T-helper 2 cell treated with Interferon-gamma antibody and Interleukin-4, amounts not matched to agents 5 μg/mL and 100 μg/mL, for 36 hours (primary cell): ENCODE measurements around the gene MADD.

ENCODE experiments used
- DNase-seq: peaks from one replicate; pipeline ENCODE4 v3.0.0; 2021; ENCODE audit warnings: low spot score
- H3K27ac Mint-ChIP-seq: one replicate; pipeline ENCODE4 v1.8.0; 2021; ENCODE audit warnings: mild to moderate bottlenecking, mixed read lengths
- H3K27me3 Mint-ChIP-seq: one replicate; pipeline ENCODE4 v1.8.0; 2021; ENCODE audit warnings: low read depth, mixed read lengths
- H3K36me3 Mint-ChIP-seq: one replicate; pipeline ENCODE4 v1.8.0; 2021; ENCODE audit warnings: low read depth, mixed read lengths
- H3K4me1 Mint-ChIP-seq: one replicate; pipeline ENCODE4 v1.8.0; 2021; ENCODE audit warnings: low read depth, mixed read lengths
- H3K4me3 Mint-ChIP-seq: one replicate; pipeline ENCODE4 v1.8.0; 2022; ENCODE audit warnings: mild to moderate bottlenecking, moderate library complexity, mixed read lengths
- H3K9me3 Mint-ChIP-seq: one replicate; pipeline ENCODE4 v1.8.0; 2021; ENCODE audit warnings: mixed read lengths

The MADD gene

DNA sequence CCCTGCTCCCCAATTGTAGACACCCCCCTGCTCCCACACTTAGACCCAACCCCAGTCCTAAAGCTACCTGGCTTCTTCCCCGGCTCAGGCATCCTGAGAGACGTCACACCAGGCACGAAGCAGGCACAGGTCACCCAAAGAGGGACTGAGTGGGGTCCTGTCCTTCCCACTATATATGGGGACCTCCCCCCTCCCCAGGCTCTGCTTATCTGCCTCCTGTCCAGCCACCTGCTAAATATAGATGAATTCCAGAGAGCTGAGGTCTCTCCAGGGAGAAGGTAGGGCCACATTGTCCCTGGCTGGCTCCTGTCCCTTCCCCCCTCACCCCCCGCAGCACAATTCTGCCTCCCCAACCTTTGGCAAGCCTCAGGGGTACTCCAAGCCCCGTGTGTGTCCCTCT is 82.6 kb downstream of the MADD start, which contains the start of gene MYBPC3:
MYBPC3 (minus strand) TSS at position 147 of the 400 bp plus-strand sequence; CDS start at position 92, 55 bp downstream.
- Mint-ChIP-seq H3K27me3 (no peaks in the 10 kb centered on the region), H3K4me3 (no peak within 1 kb of the TSS), H3K36me3 (no peaks in the 10 kb centered on the region), H3K4me1 (no peaks in the 10 kb centered on the region), H3K9me3 (no peaks in the 10 kb centered on the region), H3K27ac (no peak within 1 kb of the TSS)
- DNase-seq, result no peak

DNA sequence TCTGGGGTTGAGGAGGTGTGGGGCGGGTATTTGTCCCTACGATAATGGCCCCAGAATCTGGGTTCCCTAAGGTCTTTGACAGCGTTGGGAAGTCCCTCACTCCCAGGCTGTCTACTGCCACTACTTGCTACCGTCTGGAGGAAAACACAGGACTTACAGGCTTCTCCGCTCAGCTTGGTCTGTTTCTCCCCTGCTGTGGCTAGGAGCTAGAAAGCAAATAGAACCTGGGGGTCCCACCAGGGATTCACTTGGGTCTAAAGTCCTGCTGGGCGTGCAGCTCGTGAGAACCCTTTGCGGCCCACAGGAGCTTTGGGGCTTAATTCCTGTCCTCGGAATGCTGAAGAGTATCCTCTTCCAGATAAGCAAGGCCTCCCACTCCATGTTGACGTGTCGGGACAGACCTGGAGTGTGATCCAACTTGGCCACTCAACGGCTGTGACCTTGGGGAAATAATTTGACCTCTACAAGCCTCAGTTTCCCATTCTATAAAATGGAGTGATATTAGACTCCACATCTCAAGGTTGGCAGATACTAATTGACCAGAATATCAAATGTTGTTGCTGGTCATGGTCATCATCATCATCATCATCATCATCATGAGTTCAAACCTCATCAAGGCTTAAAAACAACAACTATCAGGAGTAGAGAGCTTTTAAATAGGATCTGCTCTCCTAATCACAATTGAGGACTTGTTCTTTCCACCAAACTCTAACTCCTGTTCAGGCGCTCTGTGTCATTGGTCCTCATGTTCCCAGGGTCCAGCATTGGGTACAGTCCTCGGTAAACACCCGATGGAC is 84.2 kb downstream of the MADD start:
- Mint-ChIP-seq H3K27ac (no peak overlapping the region), H3K4me1 (peaks cover under 1% of the 10 kb centered on the region), H3K36me3 (no peaks in the 10 kb centered on the region), H3K4me3 (no peak overlapping the region), H3K27me3 (no peaks in the 10 kb centered on the region), H3K9me3 (no peaks in the 10 kb centered on the region)
- DNase-seq, result no peak

DNA sequence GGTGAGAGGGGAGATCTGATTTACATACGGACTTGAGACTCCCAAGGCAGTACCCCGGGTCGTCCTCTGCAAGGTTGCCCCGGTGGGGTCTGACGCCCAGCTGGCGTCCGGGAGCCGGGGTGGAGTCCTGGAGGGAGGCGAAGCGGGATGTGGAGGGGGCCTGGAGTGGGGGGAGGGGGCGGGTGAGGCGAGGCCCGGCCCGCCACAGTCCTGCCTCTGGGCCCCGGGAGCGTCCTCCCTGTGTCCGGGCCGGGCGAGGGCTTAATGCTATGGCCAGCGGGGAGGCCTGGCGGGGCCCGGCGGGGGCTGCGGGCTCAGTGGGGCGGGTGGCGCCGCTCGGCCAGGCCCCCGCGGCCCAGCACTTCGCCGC is 85.0 kb downstream of the MADD start:
- Mint-ChIP-seq H3K27ac (no peak overlapping the region), H3K36me3 (no peaks in the 10 kb centered on the region), H3K4me3 (no peak overlapping the region), H3K27me3 (no peaks in the 10 kb centered on the region), H3K4me1 (peaks cover 7% of the 10 kb centered on the region), H3K9me3 (no peaks in the 10 kb centered on the region)
- no peak for DNase-seq

DNA sequence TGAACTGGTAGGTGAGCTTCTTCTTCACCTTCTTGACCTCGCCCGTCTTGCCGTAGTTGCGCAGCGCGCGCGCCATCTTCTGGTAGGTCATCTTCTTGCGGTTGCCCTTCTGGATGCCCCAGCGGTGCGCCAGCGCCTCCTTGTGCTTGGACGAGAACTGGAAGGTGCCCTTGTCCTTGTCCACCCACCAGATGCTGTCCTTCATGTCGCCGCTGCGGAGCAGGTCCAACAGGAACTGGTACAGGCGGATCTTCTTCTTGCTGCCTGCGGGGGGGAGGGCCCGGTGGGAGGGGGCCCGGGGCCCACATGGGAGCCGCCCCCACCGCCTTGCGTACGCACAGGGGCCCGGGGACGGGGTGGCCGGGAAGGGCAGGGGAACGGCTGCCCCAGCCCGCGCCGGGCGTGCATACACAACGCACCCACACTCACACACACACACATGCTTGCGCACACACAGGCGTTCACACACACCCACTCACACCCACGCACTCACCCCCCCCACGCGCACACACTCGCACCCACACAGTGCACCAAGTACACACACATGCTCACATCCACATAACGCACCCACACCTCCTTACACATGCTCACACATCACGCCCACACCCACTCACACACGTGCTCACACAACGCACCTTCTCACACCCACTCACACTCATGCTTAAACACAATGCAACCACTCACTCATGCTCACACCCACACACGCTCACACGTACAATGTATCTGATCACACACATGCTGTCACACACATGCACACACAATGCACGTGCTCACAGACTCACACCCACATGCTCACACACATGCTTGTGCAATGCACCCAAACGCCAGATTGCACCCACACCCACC is 85.6 kb downstream of the MADD start:
- H3K27me3 Mint-ChIP-seq, result no peaks in the 10 kb centered on the region
- no peak overlapping the region for H3K4me3 Mint-ChIP-seq
- H3K4me1 Mint-ChIP-seq, result peaks cover 7% of the 10 kb centered on the region
- H3K27ac Mint-ChIP-seq, result no peak overlapping the region
- DNase-seq, result peak; percentile 35
- H3K9me3 Mint-ChIP-seq, result no peaks in the 10 kb centered on the region
- no peaks in the 10 kb centered on the region for H3K36me3 Mint-ChIP-seq

DNA sequence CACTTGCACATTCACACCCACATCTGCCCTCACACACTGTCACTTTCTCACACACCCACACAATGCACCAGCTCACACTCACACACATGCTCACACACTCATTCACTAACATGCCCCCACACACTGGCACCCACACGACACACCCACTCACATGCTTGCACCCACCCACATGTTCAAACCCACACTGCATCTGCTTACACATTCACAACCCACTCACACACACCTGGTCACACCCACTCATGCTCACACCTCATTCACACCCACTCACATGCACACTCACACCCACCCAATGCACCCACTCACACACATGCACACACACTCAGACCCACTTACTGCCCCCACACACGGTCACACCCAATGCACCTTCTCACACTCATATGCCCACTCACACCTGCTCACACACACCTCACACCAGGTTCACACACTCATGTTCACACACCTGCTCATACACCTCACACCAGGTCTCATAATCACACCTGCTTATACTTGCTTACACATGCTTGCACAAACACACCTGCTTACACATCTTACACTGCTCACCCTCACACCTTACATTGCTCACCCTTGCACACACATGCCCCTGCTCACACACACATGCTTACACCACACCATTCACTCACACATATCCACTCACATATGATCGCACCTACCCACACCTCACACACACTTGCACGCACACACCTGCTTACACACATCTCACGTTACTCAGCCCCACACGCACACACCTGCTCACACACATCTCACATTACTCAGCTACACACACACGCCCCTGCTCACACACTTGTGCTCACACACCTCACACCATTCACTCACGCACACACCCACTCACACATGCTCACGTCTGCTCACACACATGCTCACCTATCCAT is 86.4 kb downstream of the MADD start:
- no peaks in the 10 kb centered on the region for H3K27me3 Mint-ChIP-seq
- peaks cover 9% of the 10 kb centered on the region for H3K4me1 Mint-ChIP-seq
- H3K27ac Mint-ChIP-seq, result no peak overlapping the region
- H3K9me3 Mint-ChIP-seq, result no peaks in the 10 kb centered on the region
- no peaks in the 10 kb centered on the region for H3K36me3 Mint-ChIP-seq
- no peak for DNase-seq
- no peak overlapping the region for H3K4me3 Mint-ChIP-seq

DNA sequence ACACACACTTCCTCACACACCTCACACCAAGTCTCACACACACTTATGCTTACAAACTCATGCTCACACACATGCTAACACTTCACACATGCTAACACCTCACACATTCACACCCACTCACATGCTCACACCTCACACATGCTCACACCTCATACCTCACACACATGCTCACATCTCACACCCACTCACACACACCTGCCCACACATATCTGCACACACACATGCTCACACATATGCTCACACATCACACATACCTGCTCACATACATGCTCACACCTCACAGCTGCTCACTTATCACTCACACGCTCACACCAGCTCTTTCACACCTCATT is 87.0 kb downstream of the MADD start:
- Mint-ChIP-seq H3K27ac (no peak overlapping the region), H3K27me3 (no peaks in the 10 kb centered on the region), H3K4me3 (no peak overlapping the region), H3K4me1 (peaks cover 9% of the 10 kb centered on the region), H3K36me3 (no peaks in the 10 kb centered on the region), H3K9me3 (no peaks in the 10 kb centered on the region)
- no peak for DNase-seq

DNA sequence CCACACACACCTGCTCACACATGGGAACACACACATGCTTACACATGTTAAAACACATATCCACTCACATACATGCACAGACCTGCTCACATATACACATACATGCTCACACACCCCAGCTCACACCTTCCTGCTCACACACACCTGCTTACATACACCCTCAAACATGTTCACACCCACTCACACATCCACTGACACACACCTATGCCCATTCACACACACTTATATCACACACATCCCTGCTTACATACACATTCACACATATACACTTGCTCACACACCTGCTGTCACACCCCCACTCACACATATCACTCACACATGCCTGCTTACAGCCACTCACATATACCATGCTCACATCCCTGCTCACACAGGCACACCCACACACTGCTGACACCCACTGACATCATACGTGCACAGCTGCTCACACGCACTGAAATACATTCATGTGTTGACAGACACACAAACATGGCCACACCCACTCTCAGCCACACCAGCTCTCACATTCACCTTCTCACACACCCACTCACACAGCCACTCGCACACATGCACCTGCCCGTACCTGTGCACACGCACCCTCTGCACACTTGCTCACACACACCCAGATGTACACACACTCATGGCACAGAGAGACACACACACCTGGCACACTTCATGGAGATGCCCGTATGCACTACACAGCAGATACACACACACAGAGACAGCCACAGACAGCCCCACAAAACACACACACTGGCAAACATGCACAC is 88.2 kb downstream of the MADD start:
- H3K36me3 Mint-ChIP-seq, result no peaks in the 10 kb centered on the region
- H3K27me3 Mint-ChIP-seq, result no peaks in the 10 kb centered on the region
- peaks cover 9% of the 10 kb centered on the region for H3K4me1 Mint-ChIP-seq
- no peak for DNase-seq
- no peak overlapping the region for H3K4me3 Mint-ChIP-seq
- no peak overlapping the region for H3K27ac Mint-ChIP-seq
- no peaks in the 10 kb centered on the region for H3K9me3 Mint-ChIP-seq

DNA sequence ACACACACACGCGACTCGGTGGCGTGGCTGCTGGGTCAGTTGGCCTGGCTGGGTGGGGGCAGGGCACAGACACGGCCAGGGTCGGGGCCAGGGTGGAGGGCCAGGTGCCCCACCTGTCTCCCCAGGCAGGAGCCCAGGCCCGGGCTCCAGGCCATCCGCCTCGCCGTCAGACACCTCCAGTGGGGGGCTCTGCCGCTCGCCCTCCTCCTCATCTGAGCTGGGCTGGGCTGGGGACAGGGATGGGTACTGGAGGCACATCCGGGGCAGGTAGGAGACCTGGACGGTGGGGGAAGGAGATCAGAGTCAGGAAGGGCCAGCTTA is 88.8 kb downstream of the MADD start:
- Mint-ChIP-seq H3K36me3 (no peaks in the 10 kb centered on the region), H3K27ac (no peak overlapping the region), H3K9me3 (no peaks in the 10 kb centered on the region), H3K27me3 (no peaks in the 10 kb centered on the region), H3K4me1 (peaks cover 9% of the 10 kb centered on the region), H3K4me3 (no peak overlapping the region)
- DNase-seq, result no peak

DNA sequence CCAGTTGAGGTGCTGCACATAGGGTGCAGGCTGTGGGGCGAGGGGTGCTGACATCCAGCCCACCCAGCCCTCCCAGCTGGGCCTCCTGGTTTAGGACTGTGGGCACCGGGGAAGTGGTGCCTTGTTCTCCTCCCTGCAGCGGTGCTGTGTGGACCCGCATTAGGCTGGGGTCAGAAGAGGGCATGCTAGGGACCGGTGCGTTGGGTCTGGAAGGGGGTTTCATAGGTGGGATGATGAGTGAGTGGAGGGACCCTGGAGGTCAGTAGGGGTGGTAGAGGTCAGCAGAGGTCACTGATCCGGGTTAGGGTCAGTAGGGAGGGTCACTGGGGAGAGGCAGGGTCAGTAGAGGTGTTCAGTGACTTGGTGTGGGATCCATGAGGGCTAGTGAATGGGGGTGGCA is 89.2 kb downstream of the MADD start:
- Mint-ChIP-seq H3K4me1 (peaks cover 9% of the 10 kb centered on the region), H3K4me3 (no peak overlapping the region), H3K27ac (peak overlapping the region; percentile 55), H3K9me3 (no peaks in the 10 kb centered on the region), H3K36me3 (no peaks in the 10 kb centered on the region), H3K27me3 (no peaks in the 10 kb centered on the region)
- no peak for DNase-seq

DNA sequence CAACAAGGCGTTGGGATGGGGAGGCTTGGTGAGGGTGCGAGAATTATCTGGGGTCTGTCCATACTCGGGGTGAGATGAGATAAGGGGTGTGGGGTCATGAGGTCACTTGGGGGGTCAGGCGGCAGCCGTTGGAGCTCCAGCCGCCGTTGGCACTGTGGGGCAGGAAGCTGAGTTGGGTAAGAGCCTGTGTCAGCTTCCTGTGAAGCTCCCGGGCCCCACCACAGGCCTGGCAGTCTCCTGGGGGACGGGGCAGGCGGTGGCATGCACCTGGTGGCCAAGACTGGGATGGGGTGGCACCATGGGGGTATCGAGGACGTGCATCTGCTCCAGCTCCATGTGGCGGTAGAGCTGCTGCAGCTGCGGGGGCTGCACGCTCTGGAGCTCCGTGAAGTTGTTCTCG is 89.7 kb downstream of the MADD start:
- Mint-ChIP-seq H3K9me3 (no peaks in the 10 kb centered on the region), H3K36me3 (no peaks in the 10 kb centered on the region), H3K4me1 (peaks cover 9% of the 10 kb centered on the region), H3K27me3 (no peaks in the 10 kb centered on the region), H3K4me3 (no peak overlapping the region), H3K27ac (peak overlapping the region; percentile 55)
- no peak for DNase-seq

DNA sequence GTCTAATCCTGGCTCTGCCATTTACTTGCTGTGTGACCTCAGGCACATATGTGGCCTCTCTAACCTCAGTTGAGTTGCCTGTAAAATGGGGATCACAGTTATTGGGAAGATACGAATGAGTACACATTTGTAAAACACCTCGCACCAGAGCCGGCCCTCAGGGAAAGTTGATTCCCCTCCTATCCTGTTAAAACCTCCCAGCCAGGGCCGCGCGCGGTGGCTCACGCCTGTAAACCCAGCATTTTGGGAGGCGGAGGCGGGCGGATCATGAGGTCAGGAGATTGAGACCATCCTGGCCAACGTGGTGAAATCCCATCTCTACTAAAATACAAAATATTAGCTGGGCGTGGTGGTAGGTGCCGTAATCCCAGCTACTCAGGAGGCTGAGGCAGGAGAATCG is 90.4 kb downstream of the MADD start:
- Mint-ChIP-seq H3K36me3 (no peaks in the 10 kb centered on the region), H3K27me3 (no peaks in the 10 kb centered on the region), H3K4me3 (no peak overlapping the region), H3K27ac (no peak overlapping the region), H3K4me1 (peaks cover 9% of the 10 kb centered on the region), H3K9me3 (no peaks in the 10 kb centered on the region)
- DNase-seq, result no peak

DNA sequence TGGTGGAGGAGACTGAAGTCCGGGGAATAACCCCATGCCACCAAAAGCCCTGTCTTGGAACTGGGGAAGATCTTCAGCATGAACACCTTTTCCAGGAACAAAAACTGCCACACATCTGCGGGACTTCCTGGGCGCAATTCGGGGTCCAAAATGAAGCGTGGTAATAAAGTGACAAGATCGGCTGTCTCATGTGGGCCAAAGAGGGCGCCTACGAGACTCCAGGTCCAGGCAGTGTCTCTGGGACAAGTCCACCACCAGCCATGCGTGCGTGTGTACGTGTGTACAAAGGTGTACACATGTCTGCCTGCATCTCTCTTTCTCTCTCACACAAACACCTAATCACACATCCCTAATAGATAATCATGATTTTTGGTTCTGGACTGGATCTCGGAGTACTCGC is 91.5 kb downstream of the MADD start:
- Mint-ChIP-seq H3K4me3 (no peak overlapping the region), H3K27ac (no peak overlapping the region)

DNA sequence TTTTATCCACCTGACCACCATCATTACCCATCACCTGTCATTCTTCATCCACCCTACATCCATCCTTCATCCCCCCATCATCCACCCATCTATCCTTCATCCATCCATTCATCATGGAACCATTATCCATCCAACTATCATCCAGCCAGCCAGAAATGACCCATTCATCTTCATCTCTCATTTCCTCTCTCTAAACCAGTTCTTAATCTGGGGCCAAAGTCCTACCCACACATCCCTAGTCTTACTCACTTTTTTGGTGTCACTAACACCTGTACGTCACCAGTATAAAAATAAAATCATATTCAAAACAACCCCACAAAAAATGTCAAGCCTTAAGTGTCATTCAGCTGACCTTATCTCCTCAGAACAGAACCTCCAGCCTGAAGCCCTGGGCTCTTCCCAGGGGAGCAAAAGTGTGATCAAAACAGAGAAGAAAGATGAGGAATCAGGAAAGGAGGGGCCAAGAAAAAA is 96.1 kb downstream of the MADD start:
- Mint-ChIP-seq H3K4me1 (peaks cover 8% of the 10 kb centered on the region), H3K36me3 (no peaks in the 10 kb centered on the region), H3K27me3 (no peaks in the 10 kb centered on the region), H3K27ac (no peak overlapping the region), H3K4me3 (no peak overlapping the region), H3K9me3 (no peaks in the 10 kb centered on the region)
- DNase-seq, result no peak

More for the DNA sequence above, 91.5 kb downstream of the MADD start:
- DNase-seq, result no peak
- Mint-ChIP-seq H3K27me3 (no peaks in the 10 kb centered on the region), H3K36me3 (no peaks in the 10 kb centered on the region), H3K9me3 (no peaks in the 10 kb centered on the region), H3K4me1 (peaks cover 9% of the 10 kb centered on the region)
